Measurements from ENCODE around the gene TMEM144.

GRCh38 chr4:158201322-158201721, 9.0 kb upstream of the TMEM144 start:
- TF ChIP-seq, protein P1, sequence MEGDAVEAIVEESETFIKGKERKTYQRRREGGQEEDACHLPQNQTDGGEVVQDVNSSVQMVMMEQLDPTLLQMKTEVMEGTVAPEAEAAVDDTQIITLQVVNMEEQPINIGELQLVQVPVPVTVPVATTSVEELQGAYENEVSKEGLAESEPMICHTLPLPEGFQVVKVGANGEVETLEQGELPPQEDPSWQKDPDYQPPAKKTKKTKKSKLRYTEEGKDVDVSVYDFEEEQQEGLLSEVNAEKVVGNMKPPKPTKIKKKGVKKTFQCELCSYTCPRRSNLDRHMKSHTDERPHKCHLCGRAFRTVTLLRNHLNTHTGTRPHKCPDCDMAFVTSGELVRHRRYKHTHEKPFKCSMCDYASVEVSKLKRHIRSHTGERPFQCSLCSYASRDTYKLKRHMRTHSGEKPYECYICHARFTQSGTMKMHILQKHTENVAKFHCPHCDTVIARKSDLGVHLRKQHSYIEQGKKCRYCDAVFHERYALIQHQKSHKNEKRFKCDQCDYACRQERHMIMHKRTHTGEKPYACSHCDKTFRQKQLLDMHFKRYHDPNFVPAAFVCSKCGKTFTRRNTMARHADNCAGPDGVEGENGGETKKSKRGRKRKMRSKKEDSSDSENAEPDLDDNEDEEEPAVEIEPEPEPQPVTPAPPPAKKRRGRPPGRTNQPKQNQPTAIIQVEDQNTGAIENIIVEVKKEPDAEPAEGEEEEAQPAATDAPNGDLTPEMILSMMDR (IDR thresholded peaks at IDR 0.05) = no peak
- no peak for TF ChIP-seq POLR2A (IDR thresholded peaks at IDR 0.05)
